Measurements from ENCODE around the gene DNAAF8.
A peak's percentile ranks its signal among the peaks of the same experiment; 100 is the strongest.
"Not testable (repeated sequence)": the region's sequence is repeated elsewhere in the genome, so short reads cannot be mapped to it uniquely, and the experiment has no call there.

The DNAAF8 gene

DNA sequence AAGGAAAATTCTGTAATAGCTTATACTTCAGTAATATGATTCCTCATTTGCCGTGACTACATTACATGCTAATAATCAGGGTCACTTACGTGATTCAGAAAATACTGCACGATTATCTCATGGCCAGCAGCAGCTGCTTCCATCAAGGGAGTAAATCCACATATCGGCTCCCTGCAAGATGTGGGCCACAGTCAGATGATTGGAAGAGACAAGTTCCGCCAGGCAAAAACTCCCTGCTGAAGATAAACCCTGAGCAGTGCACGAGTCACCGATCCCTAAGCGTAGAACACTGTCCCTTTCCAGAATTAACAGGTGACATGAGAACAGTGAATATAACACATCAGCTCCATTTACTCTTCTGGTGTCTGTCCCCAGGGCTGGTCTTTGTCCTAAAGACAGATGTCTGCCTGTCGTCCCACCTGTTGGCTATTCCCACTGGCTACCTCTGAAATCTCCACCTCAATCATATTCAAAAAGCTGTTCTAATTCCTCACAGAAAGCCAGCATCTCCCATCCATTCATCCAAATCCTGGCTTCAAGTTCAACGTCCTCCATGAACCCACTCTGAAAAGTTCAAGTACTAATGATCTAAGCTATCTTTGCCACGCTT lies 9.6 kb upstream of the DNAAF8 start:
- no peak for DNase-seq

DNA sequence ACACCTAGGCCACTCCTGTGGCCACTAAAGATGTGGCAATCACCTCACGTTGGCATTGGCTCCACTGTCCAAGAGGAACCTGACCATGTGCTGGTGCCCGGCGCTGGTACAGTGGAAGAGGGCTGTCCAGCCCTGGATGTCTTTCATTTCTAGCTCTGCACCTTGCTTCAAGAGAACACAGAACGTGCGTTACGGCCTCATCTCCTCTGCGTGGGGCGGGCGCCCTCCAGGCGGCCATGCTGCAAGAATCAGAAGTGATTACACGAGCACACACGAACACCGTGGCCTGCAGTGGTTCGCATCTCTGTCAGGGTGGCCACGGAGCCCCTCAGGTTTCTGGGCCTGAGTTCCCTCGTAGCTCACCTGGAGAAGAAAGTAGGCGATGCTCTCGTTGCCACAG lies 7.7 kb upstream of the DNAAF8 start:
- no peak for DNase-seq

GRCh38 chr16:4728676-4729075 lies 5.7 kb upstream of the DNAAF8 start:
- DNase-seq = no peak

- DNase-seq = no peak
Measured at GRCh38 chr16:4729876-4730275, 4.5 kb upstream of the DNAAF8 start.

DNA sequence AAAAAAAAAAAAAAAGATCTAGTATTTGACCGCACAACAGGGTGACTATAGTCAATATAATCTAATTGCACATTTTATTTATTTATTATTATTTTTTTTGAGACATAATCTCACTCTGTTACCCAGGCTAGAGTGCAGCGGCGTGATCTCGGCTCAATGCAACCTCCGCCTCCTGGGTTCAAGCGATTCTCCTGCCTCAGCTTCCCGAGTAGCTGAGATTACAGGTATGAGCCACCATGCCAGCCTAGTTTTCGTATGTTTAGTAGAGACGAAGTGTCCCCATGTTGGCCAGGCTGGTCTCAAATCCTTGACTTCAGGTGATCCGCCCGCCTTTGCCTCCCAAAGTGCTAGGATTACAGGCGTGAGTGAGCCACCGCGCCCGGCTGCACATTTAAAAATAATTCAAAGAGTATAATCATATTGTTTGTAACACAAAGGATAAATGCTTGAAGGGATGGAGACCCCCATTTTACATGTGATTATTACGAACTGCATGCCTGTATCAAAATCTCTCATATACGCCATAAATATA lies 1.1 kb upstream of the DNAAF8 start:
- DNase-seq = no peak

GRCh38 chr16:4733747-4734062 lies 632 bp upstream of the DNAAF8 start:
- DNase-seq = no peak

GRCh38 chr16:4734730-4735535 lies 596 bp downstream of the DNAAF8 start:
- DNase-seq = peak; percentile 14

GRCh38 chr16:4736546-4736945 lies 2.2 kb downstream of the DNAAF8 start:
- DNase-seq = no peak

- no peak for DNase-seq
Measured at GRCh38 chr16:4737545-4737944, 3.2 kb downstream of the DNAAF8 start.

GRCh38 chr16:4738370-4738769 lies 4.0 kb downstream of the DNAAF8 start:
- DNase-seq = not testable (repeated sequence)

- DNase-seq = no peak
Measured at GRCh38 chr16:4743226-4743878, 9.0 kb downstream of the DNAAF8 start.

GRCh38 chr16:4744555-4745273 lies 10.4 kb downstream of the DNAAF8 start:
- DNase-seq = no peak

DNA sequence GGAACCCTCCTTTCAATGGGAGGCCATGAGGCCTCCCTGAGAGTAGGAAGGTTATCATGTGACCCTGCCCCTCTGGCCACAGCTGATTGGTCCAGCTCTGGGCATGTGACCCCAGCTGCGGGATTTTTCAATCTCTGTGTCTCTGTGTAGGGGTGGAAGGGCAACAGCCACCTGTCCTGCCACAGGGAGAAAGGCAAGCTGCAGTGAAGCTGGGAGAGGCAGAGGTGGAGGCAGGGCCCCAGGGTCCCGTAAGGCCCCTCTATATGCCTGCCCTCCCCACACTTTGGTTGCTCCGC lies 10.9 kb downstream of the DNAAF8 start:
- no peak for DNase-seq

DNA sequence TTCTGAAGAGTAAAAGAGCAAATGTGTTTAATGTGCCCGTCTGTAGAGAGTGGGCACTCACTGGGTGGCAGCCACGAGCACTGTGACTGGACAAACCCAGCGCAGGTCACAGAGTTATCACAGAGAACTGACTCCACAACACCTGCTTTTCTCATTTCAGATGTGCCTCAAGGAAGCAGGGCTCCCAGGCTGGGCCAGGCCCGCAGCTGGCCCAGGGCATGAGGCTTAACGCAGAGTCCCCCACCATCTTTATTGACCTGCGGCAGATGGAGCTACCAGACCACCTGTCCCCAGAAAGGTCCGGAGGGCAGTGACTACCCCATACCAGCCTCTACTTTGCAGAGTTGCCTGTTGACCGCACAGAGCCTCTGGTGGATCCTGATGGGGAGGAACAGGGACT lies 11.9 kb downstream of the DNAAF8 start:
- DNase-seq = no peak

GRCh38 chr16:4746991-4747574 lies 12.7 kb downstream of the DNAAF8 start:
- DNase-seq = no peak

GRCh38 chr16:4747906-4748681 lies 13.8 kb downstream of the DNAAF8 start:
- no peak for DNase-seq

DNA sequence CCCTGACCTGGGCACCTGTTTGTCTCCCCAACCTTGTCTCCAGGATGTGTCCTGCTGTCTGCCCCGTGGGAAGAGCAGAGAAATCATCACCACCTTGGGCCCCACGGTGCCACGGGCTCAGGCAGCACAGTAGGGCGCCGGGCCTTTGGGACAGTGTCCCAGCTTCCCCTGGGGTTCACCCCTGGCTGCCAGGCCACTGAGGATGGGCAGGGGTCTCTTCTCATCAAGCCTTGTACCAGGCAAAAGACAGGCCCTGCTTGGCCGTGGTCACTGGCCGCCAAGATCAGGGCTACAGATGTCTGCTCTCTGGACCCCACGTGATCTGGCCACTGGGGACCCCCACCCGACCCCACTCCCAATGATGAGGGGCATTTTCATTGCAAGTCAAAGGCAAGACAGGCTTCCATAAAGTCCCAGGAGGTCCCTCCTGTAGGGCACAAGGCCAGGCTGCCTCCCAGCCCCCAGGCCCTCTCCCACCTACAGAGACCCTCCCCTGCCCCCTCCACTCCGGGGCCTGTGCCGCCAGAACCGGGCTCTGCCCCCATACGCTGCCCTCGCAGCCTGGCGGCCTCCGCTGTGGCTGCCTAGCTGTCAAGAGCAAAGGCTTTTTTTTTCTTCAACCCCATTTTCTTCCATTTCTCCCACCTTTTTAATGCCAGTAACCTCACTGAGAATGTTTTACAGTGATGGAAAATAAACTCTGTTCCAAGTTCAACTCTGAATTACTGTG lies 14.5 kb downstream of the DNAAF8 start:
- DNase-seq = no peak

DNA sequence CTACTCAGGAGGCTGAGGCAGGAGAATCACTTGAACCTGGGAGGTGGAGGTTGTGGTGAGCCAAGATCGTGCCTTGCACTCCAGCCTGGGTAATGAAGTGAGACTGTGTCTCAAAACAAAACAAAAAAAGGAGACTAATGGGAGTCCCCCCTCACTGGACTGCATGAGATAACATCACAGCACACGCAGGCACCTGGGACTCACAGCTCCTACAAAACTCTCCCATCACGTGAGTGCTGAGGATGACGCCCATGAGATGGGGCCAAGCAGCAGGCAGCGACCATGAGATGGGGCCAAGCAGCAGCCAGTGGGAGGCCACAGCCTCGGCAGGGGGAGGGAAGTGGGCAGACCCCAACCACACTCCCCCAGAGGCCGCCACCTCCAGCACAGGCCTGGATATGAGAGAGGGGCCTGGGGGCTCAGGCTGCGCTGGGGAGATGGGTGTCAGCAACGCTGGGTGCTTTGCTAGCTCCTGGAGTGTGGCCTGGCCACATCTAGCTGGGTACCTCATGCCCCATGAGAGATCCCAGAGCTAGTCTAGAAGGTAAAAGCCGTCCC lies 15.4 kb downstream of the DNAAF8 start:
- no peak for DNase-seq

- DNase-seq = no peak
Measured at GRCh38 chr16:4750896-4751295, 16.6 kb downstream of the DNAAF8 start.

GRCh38 chr16:4752351-4753100 lies 18.2 kb downstream of the DNAAF8 start:
- DNase-seq = no peak

- no peak for DNase-seq
Measured at GRCh38 chr16:4753227-4753626, 18.9 kb downstream of the DNAAF8 start.

Data from NCI-H526 treated with DMSO at 0.1 percent for 48 hours (cell line).